ENCODE measurements around the gene SUSD4. TPM values are rescaled to one million over a fixed set of nuclear protein-coding genes. Genes with fewer than 3 reads are reported as not detected.

The SUSD4 gene
- total and polyA plus RNA-seq, 2 of the 4 experiments (the other 2 are of a cell fraction), result 1.8 to 2.7 TPM

DNA sequence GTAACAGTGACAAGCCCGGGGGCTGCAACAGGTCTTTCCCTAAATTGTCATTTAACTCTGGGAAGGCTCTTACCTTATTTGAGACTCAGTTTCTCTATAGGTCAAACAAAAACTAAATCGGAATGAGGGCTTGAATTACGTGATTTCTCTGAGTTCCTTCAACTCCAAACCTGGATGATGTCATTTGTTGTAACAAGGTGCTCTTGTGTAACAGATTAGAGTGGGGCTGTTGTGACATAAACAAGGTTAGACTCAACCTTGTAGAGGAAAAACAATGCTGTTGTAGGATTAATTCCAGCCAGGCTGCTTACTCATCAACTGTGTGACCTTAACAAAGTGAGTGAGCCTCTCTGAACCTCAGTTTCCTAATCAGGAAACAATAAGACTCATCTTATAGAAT is 74.4 kb downstream of the SUSD4 start:
- Histone ChIP-seq H3K23ac (ENCODE audit: low read depth, low read length) (no peak overlapping the region), H4K5ac (ENCODE audit: low read depth, low read length) (no peak overlapping the region), H3K79me1 (ENCODE audit: low read depth in 1 of 2, low read length in 2 of 2) (no peaks in the 10 kb centered on the region), H2BK5ac (ENCODE audit: low read depth, low read length, poor library complexity, severe bottlenecking) (no peak overlapping the region), H3K27me3 (ENCODE audit: control insufficient read depth, insufficient read depth, low read length) (peaks cover 20% of the 10 kb centered on the region), H2BK20ac (ENCODE audit: low read depth, low read length) (no peak overlapping the region), H3K9me1 (ENCODE audit: insufficient read depth, low read length) (no peaks in the 10 kb centered on the region), H3K27ac (ENCODE audit: insufficient read depth, low read length) (no peak overlapping the region), H3K9me3 (ENCODE audit: control insufficient read depth, insufficient read depth, low read length) (no peaks in the 10 kb centered on the region), H3K9ac (ENCODE audit: low read depth, low read length) (no peak overlapping the region), H3K36me3 (ENCODE audit: control insufficient read depth, insufficient read depth, low read length) (no peaks in the 10 kb centered on the region), H3K4me2 (ENCODE audit: low read depth, low read length) (no peak overlapping the region), H2BK120ac (ENCODE audit: low read depth, low read length) (no peak overlapping the region), H2AK5ac (ENCODE audit: low read depth, low read length) (no peak overlapping the region), H3K4me1 (ENCODE audit: control insufficient read depth, insufficient read depth, low read length) (no peaks in the 10 kb centered on the region), H2BK15ac (ENCODE audit: low read depth, low read length) (no peak overlapping the region), H3K14ac (replicated peaks; ENCODE audit: low read depth, low read length) (no peak overlapping the region), H4K8ac (ENCODE audit: low read depth in 2 of 2, low read length in 2 of 2) (no peak overlapping the region), H2AK9ac (replicated peaks; ENCODE audit: low read depth, low read length, poor library complexity) (no peak overlapping the region), H2AFZ (replicated peaks; ENCODE audit: low read length, poor library complexity) (no peak overlapping the region), H3K4me3 (ENCODE audit: insufficient read depth, low read depth, low read length) (no peak overlapping the region), H3K18ac (ENCODE audit: low read depth, low read length) (no peak overlapping the region), H3K4ac (ENCODE audit: low read depth, low read length) (no peak overlapping the region), H4K91ac (ENCODE audit: insufficient read depth, low read depth, low read length) (no peak overlapping the region), H3K56ac (ENCODE audit: extremely low read depth, insufficient read depth, low read length) (no peak overlapping the region), H4K20me1 (ENCODE audit: insufficient read depth, low read length) (no peaks in the 10 kb centered on the region)
- BruUV-seq (replicated peaks), result no TSS peak
- DNase-seq (no peak), ATAC-seq (ENCODE audit: low read depth) (no peak)
- CTCF ChIA-PET, result no interaction called here
- no CpG with 5 or more reads among the region's 3 CpGs for WGBS, 2 experiments (ENCODE audit: extremely low coverage in 2 of 2, insufficient read length in 1 of 2)
- POLR2A ChIA-PET (ENCODE audit: unreplicated experiment), result no interaction called here
- intact Hi-C loops (cut with micrococcal nuclease), result no loop called here
- dilution Hi-C loops (cut with HindIII; ENCODE audit: low sequenced_read_pairs, unreplicated experiment), result no loop called here
- TF ChIP-seq RCOR1 (IDR thresholded peaks at IDR 0.05; ENCODE audit: insufficient replicate concordance, low read length), result no peak
- TF ChIP-seq RFX5 (IDR thresholded peaks at IDR 0.05; ENCODE audit: low read depth, low read length), result no peak
- no peak for TF ChIP-seq POLR2A (IDR thresholded peaks at IDR 0.05; ENCODE audit: low read depth, low read length)
- TF ChIP-seq MAFK (IDR thresholded peaks at IDR 0.05; ENCODE audit: low read depth, low read length), result no peak
- TF ChIP-seq MAZ (IDR thresholded peaks at IDR 0.05; ENCODE audit: borderline replicate concordance, low read depth, low read length), result no peak
- TF ChIP-seq FOS (IDR thresholded peaks at IDR 0.05; ENCODE audit: low read depth, low read length), result no peak
- TF ChIP-seq CHD1 (IDR thresholded peaks at IDR 0.05; ENCODE audit: low read depth, low read length), result no peak
- no peak for TF ChIP-seq MXI1 (IDR thresholded peaks at IDR 0.05; ENCODE audit: borderline replicate concordance, low read depth, low read length)
- TF ChIP-seq RAD21 (IDR thresholded peaks at IDR 0.05; ENCODE audit: low read length), result no peak
- no peak for TF ChIP-seq SMC3 (IDR thresholded peaks at IDR 0.05; ENCODE audit: low read depth, low read length)
- TF ChIP-seq CEBPB (IDR thresholded peaks at IDR 0.05; ENCODE audit: low read depth, low read length), result no peak
- in situ Hi-C loops (cut with MboI; ENCODE audit: low sequenced_read_pairs), result no loop called here
